OCI-LY3 (cell line): ENCODE measurements around the gene LPP.

Source experiments
- H2AFZ ChIP-seq: fragments of 200-600, 300-600 bp; shearing (Covaris generic); 2 replicates; pipeline ENCODE4 v1.6.0; 2014; ENCODE audit warnings: antibody characterized with exemption, low read depth, low read length
- H3K27ac ChIP-seq: fragments of 200-600, 300-600 bp; sonication (generic); 2 replicates; pipeline ENCODE4 v1.5.1; 2014; ENCODE audit warnings: mild to moderate bottlenecking, low read length, moderate library complexity, mixed read lengths
- H3K27me3 ChIP-seq: fragments of 200-600, 300-600 bp; sonication (generic); 2 replicates; pipeline ENCODE4 v1.6.1; 2014; ENCODE audit warnings: low read depth, low read length, mixed read lengths
- H3K36me3 ChIP-seq: fragments of 200-600, 300-600 bp; sonication (generic); replicated peaks from 2 replicates; pipeline ENCODE3; 2014; ENCODE audit warnings: low read depth, low read length, mixed read lengths
- H3K4me1 ChIP-seq: fragments of 300-600, 200-600 bp; sonication (generic); 2 replicates; pipeline ENCODE4 v1.6.1; 2014; ENCODE audit warnings: low read length, mixed read lengths
- H3K4me2 ChIP-seq: fragments of 200-600, 300-600 bp; sonication (generic); 2 replicates; pipeline ENCODE4 v1.6.1; 2014; ENCODE audit warnings: low read length, mixed read lengths
- H3K4me3 ChIP-seq: fragments of 300-600, 200-600 bp; sonication (generic); 2 replicates; pipeline ENCODE4 v1.5.1; 2014; ENCODE audit warnings: antibody characterized with exemption, mild to moderate bottlenecking, low read length, moderate library complexity
- H3K79me2 ChIP-seq: fragments of 300-600, 200-600 bp; shearing (Covaris generic); 2 replicates; pipeline ENCODE4 v1.6.1; 2014; ENCODE audit warnings: mild to moderate bottlenecking, low read length, mixed read lengths
- H3K9ac ChIP-seq: fragments of 300-600, 200-600 bp; shearing (Covaris generic); 2 replicates; pipeline ENCODE4 v1.6.0; 2014; ENCODE audit warnings: mild to moderate bottlenecking, low read length, moderate library complexity
- H3K9me3 ChIP-seq: fragments of 200-600, 300-600 bp; shearing (Covaris generic); 2 replicates; pipeline ENCODE4 v1.6.1; 2014; ENCODE audit warnings: low read length, mixed read lengths; ENCODE audit not compliant: insufficient read depth
- H4K20me1 ChIP-seq: fragments of 200-600, 300-600 bp; sonication (generic); 2 replicates; pipeline ENCODE4 v1.6.1; 2016; ENCODE audit warnings: low read length, mixed read lengths; ENCODE audit not compliant: insufficient read depth
- EZH2phosphoT487 ChIP-seq: fragments of 200-600 bp; shearing (Covaris generic); IDR thresholded peaks from 2 replicates; pipeline ENCODE4 v1.6.1; 2018; ENCODE audit warnings: antibody characterized with exemption, mixed run types, low read depth
- TF ChIP-seq, protein P1 (sequence below): fragments of 200-600, 300-600 bp; sonication (generic); IDR thresholded peaks from 2 replicates; pipeline ENCODE4 v1.5.1; 2014; ENCODE audit warnings: antibody characterized with exemption, low read length, low read depth

LPP gene

DNA sequence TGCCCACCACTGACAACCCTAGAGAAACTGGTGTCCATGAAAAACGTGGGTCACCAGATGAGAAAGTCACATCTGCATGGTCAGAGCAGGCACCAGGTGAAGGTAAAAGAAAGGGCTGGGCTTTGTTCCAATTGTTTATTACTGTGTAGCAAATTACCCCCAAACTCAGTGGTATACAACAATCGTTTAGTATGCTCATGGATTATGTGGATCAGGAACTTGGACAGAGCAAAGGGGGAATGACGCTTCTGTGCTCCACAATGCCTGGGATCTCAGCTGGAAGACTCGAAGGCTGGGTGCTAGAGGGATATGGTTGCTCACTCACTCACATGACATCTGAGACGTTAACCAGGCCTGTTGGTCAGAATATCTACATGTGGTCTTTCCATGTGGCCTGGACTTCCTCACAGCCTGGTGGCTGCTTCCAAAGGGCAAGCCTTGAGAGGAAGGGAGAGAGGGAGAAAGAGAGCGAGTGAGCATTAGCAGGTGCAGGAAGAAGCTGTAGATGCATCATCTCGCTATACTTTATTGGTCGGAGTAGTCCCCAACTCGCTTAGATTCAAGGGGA, 44.9 kb downstream of the LPP start:
- Histone ChIP-seq H2AFZ (no peak overlapping the region), H3K79me2 (no peaks in the 10 kb centered on the region), H3K36me3 (no peaks in the 10 kb centered on the region), H3K4me2 (no peak overlapping the region), H3K9me3 (no peaks in the 10 kb centered on the region), H3K9ac (no peak overlapping the region), H3K27ac (no peak overlapping the region), H3K27me3 (no peaks in the 10 kb centered on the region), H3K4me3 (no peak overlapping the region), H3K4me1 (peaks cover 17% of the 10 kb centered on the region), H4K20me1 (0 out of 2 replicates have a peak, but pooled peaks cover 3% of the 10 kb centered on the region)
- TF ChIP-seq, protein P1, sequence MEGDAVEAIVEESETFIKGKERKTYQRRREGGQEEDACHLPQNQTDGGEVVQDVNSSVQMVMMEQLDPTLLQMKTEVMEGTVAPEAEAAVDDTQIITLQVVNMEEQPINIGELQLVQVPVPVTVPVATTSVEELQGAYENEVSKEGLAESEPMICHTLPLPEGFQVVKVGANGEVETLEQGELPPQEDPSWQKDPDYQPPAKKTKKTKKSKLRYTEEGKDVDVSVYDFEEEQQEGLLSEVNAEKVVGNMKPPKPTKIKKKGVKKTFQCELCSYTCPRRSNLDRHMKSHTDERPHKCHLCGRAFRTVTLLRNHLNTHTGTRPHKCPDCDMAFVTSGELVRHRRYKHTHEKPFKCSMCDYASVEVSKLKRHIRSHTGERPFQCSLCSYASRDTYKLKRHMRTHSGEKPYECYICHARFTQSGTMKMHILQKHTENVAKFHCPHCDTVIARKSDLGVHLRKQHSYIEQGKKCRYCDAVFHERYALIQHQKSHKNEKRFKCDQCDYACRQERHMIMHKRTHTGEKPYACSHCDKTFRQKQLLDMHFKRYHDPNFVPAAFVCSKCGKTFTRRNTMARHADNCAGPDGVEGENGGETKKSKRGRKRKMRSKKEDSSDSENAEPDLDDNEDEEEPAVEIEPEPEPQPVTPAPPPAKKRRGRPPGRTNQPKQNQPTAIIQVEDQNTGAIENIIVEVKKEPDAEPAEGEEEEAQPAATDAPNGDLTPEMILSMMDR: no peak
- TF ChIP-seq EZH2phosphoT487: no peak

DNA sequence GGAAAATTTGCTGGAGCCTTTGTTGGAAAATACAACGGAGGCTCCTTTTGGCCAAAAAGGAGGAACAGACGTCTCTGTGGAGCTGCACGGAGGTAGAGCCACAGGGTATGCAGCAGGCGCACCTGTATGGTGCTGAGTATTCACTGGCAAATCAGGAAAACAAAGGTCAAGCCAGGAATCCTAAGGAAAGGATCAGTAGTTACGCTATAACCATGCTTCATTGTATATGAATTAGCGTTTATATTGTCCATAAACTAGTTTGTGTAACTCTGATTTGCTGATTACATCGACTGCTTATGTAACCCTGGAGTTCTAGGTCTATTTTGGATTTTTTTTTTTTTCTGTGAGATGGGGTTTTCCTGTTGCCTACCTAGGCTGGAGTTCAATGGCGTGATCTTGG, 45.4 kb downstream of the LPP start:
- H4K20me1 ChIP-seq: 0 out of 2 replicates have a peak, but pooled peaks cover 3% of the 10 kb centered on the region
- H3K9ac ChIP-seq: no peak overlapping the region
- H3K4me3 ChIP-seq: no peak overlapping the region
- H3K4me2 ChIP-seq: no peak overlapping the region
- H3K79me2 ChIP-seq: no peaks in the 10 kb centered on the region
- H3K4me1 ChIP-seq: peaks cover 17% of the 10 kb centered on the region
- no peaks in the 10 kb centered on the region for H3K36me3 ChIP-seq
- no peaks in the 10 kb centered on the region for H3K9me3 ChIP-seq
- H2AFZ ChIP-seq: no peak overlapping the region
- TF ChIP-seq, protein P1: no peak
- TF ChIP-seq EZH2phosphoT487: no peak
- H3K27me3 ChIP-seq: no peaks in the 10 kb centered on the region
- no peak overlapping the region for H3K27ac ChIP-seq

DNA sequence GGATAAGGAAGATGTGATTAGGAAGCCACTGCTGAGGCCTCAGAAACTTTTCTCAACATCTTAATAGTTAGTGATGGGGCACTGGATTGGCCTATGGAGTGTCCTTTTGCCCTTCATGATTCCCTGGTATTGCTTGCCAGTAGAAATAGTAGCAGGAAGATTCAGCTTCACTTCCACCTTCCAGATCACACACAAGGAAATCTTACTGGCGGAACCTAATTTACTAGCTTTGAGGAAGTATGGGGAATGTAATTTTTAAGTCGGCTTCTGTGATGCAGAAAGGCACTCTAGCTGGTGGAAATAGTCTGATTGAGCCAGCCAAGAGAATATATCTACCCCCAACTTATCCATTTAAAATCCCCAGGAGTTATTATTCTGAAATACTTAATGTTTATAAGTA, 46.5 kb downstream of the LPP start:
- TF ChIP-seq, protein P1: no peak
- TF ChIP-seq EZH2phosphoT487: no peak
- Histone ChIP-seq H3K9me3 (no peaks in the 10 kb centered on the region), H3K27me3 (no peaks in the 10 kb centered on the region), H3K4me2 (no peak overlapping the region), H2AFZ (no peak overlapping the region), H3K27ac (no peak overlapping the region), H3K9ac (no peak overlapping the region), H3K4me1 (peaks cover 17% of the 10 kb centered on the region), H3K4me3 (no peak overlapping the region), H3K36me3 (no peaks in the 10 kb centered on the region), H4K20me1 (0 out of 2 replicates have a peak, but pooled peaks cover 3% of the 10 kb centered on the region), H3K79me2 (no peaks in the 10 kb centered on the region)

DNA sequence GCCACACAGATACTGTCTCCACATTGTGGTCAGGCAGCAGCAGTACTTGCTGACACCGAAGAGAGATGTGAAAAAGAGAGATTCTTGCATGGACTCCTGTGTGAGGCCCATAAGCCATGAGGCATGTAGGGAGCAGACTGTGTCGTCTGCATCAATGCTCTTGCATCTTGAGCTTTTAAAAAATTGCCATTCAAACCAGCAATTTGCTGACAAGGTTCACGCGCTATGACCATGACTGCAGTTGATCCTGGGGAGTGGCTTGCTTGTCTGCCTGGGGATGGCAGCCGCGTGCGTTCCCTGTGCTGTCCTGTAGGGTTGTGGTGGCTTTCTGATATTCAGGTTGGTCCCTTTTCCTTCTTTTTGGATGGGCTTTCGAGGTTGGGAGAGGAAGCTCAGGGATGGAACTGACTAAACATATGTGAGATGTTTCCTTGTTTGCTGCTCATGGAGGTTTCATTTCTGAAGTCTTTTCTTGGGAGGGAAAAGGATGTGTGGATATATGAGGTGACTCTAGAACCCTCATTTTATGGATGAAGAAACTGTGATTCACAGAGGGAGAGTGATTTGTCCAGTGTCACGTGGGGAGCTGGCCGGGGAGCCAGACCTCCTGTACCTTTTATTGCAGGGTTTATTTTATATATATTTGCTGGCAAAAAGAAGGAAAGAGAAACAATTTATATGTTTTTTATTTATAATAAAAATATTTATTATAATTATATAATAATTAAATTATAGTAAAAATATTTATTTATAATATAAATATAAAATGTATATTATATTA, 48.6 kb downstream of the LPP start:
- H3K4me3 ChIP-seq: no peak overlapping the region
- no peaks in the 10 kb centered on the region for H3K9me3 ChIP-seq
- TF ChIP-seq, protein P1: no peak
- TF ChIP-seq EZH2phosphoT487: no peak
- no peak overlapping the region for H3K4me2 ChIP-seq
- H3K79me2 ChIP-seq: no peaks in the 10 kb centered on the region
- H3K9ac ChIP-seq: no peak overlapping the region
- H3K27ac ChIP-seq: no peak overlapping the region
- H3K36me3 ChIP-seq: no peaks in the 10 kb centered on the region
- H3K4me1 ChIP-seq: peaks cover 15% of the 10 kb centered on the region
- no peaks in the 10 kb centered on the region for H3K27me3 ChIP-seq
- 0 out of 2 replicates have a peak, but pooled peaks cover 3% of the 10 kb centered on the region for H4K20me1 ChIP-seq
- no peak overlapping the region for H2AFZ ChIP-seq
